Fibroblast of villous mesenchyme (primary cell): ENCODE measurements around the gene AP1G1. TPM values are rescaled to one million over a fixed set of nuclear protein-coding genes. Genes with fewer than 3 reads are reported as not detected.

Source experiments
- DNase-seq: peaks from one replicate; pipeline ENCODE4 v3.0.0-alpha.2; 2010; ENCODE audit warnings: low read depth
- H3K4me3 ChIP-seq: 2 replicates; pipeline ENCODE4 v1.5.1; 2011; ENCODE audit warnings: low read depth, mild to moderate bottlenecking, low read length
- total RNA-seq: library from RNA; depleted of rRNA; stranded (reverse); fragments of >200 nt; gene quantifications from 2 replicates; pipeline ENCODE4 v1.2.3, GENCODE V29; 2012
- TF ChIP-seq, protein P1 (sequence below): IDR thresholded peaks from 2 replicates; pipeline ENCODE4 v1.5.1; 2012; ENCODE audit warnings: low read depth, mild to moderate bottlenecking, low read length; ENCODE audit not compliant: insufficient read depth

The AP1G1 gene
- total RNA-seq, 1 donor = 117 TPM

DNA sequence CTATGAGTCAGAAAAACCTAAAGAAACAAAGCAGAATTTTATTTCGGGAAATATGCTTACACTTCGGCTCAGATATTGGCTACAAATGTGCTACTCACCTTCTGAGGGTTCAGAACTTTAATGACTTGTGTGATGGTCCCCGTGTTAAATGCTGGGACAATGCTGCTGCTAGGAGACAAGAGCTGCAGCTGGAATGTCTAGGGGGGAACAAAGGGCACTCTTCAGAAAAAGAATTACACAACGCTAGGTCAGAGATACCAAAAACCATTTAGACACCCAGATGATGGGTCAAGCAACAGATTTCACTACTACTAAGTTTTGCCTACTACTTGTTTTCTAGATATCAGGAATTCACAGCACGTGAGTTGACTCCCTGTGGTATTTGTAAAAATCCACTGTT, 74.1 kb downstream of the AP1G1 start:
- TF ChIP-seq, protein P1, sequence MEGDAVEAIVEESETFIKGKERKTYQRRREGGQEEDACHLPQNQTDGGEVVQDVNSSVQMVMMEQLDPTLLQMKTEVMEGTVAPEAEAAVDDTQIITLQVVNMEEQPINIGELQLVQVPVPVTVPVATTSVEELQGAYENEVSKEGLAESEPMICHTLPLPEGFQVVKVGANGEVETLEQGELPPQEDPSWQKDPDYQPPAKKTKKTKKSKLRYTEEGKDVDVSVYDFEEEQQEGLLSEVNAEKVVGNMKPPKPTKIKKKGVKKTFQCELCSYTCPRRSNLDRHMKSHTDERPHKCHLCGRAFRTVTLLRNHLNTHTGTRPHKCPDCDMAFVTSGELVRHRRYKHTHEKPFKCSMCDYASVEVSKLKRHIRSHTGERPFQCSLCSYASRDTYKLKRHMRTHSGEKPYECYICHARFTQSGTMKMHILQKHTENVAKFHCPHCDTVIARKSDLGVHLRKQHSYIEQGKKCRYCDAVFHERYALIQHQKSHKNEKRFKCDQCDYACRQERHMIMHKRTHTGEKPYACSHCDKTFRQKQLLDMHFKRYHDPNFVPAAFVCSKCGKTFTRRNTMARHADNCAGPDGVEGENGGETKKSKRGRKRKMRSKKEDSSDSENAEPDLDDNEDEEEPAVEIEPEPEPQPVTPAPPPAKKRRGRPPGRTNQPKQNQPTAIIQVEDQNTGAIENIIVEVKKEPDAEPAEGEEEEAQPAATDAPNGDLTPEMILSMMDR = no peak
- DNase-seq = no peak
- H3K4me3 ChIP-seq = no peak overlapping the region

DNA sequence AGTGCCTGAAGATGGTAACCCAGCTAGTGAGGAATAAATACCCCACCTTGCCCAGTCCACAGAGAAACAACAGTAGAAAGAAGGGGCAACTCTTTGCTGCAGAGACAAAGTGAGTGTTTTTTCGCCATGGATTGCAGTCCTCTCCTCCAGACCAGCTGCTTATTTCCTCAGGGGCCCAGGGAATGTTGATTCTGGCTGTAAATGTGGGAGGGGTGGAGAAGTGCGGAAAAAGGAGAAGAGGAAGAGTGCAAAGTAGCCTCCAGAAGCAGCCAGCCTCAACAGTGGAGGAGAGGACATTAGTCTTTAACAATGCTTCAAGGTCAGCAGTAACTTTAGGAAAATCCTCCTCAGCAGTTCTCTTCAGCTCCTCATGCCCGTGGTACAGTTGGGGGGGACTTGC, 76.0 kb downstream of the AP1G1 start:
- no peak overlapping the region for H3K4me3 ChIP-seq
- DNase-seq = no peak
- TF ChIP-seq, protein P1 = no peak

DNA sequence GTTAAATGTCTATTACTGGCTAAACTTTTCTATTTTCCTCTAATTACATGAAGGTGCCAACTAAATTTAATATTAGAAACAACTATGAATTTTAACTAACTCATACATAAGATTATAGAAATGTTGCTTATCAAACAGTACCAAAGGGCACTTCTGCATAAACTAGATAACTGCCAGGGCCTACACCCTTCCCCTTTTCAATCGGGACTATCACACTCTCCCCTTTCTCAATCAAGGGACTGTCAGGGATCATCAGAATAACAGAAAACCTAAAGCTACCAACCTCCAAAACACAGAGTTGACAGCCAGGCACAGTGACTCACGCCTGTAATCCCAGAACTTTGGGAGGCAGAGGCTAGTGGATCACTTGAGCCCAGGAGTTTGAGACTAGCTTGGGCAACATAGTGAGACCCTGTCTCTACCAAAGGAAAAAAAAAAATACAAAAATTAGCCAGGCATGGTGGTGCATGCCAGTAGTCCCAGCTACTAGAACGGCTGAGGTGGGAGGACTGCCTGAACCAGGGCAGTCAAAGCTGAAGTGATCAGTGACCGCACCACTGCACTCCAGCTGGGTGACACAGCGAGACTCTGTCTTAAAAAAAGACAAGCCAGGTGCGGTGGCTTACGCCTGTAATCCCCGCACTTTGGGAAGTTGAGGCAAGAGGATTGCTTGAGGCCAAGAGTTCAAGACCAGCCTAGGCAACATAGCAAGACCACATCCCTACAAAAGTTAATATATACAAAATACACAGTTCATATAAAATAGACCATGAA, 80.9 kb downstream of the AP1G1 start:
- no peak for DNase-seq
- no peak overlapping the region for H3K4me3 ChIP-seq
- TF ChIP-seq, protein P1 = no peak

DNA sequence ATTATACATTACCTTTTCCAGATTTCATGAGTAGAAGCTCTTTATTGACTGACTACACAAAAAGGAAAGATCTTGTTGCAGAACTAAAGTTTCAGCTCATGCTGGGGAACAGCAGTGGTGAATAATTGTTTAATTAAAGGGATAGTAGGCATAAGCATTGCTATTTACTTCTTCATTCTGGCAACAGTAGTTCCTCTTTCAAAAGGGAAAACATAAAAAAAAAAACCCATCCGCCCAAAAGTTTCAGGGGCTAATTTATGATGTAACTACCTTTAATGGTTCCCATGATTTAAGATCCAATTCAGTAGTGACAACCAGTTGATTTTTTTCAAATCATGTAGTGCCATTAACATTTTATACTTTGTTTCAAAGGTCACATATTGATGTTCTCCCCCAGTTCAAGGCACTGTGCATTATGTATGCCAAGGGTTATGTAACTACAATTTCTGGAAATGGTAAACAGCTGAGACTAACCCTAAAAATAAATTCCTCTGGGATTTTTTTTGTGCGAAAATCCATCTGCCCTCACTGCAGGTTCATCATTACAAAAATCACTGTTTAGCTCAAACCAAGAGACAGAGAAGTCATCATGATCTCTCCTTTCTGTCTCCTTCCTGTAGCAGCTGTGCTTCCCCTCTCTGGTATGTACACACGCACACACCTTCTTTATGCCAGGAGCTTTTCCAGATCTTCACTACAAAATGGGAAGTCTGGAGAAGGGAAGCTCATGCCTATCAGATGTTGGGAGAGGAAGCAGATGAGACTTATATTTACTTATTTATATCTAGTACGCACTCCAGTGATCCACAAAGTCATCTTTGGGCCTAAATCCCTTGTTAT, 81.9 kb downstream of the AP1G1 start:
- peak; percentile 4 for DNase-seq
- H3K4me3 ChIP-seq = no peak overlapping the region
- TF ChIP-seq, protein P1 = no peak

DNA sequence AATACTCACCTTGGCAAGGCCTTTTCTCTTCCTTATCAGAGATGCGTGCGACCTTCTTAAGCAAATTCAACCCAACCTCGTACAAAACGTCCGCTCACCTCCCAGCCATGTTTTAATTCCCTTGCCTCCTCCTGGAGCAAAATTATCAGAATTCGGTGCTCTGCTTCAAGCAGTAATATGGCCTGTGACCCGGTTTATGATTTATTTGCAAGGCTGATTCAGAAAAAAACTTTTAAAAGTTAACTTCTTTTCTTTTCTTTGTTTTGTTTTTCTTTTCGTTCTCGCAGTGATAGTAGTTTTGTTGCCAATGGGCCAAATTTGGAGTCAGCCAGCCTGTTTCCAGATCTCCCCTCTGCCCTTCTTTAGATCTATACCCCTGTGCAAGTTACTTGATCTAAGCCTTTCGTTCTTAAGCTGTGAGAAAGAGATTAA, 84.3 kb downstream of the AP1G1 start, which contains the start of gene PHLPP2:
TSS of gene PHLPP2 (minus strand) at position 382 of the 432 bp plus-strand sequence. CDS start 9,906 bp downstream, outside the sequence.
- DNase-seq = peak; percentile 6
- TF ChIP-seq, protein P1 = no peak
- H3K4me3 ChIP-seq = peak within 1 kb of the TSS; percentile 88

DNA sequence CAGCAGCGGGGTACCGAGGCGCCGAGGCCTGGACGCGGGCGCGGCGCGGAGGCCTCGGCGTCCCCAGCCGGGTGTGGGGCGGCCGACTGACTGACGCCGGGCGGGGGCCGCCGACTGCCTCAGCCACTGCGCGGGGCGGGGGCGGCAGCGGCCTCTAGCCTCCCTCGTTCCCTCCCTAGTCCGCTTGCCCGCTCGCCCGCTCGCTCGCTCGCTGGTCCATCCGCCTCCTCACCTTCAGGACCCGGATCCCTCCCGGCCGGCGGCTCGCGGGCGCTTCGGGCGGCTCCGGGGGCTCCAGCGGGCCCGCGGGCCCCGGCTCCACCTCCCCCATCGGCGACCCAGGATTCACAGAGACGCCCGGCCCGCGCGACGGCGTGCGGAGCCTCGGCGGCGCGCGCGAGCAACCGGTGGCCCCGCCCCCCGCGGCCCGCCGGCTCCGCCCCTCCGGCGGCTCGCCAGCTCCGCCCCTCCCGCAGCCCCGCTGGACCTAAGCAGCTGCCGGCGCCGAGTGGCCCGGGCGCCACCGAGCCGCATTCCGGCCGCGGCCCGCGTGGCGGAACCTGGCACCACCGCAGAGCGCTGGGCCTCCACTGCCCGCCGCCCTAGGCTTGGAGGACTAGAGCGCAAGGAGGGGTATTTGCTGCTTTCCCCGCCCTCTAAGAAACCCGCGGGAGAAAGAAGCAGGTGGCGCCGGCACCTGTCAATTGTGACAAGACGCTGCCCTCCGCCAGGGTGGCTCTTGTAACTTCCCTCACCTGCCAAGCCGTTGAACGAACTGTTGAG, 84.9 kb downstream of the AP1G1 start:
- DNase-seq = peak; percentile 64
- peak overlapping the region; percentile 88 for H3K4me3 ChIP-seq
- TF ChIP-seq, protein P1 = no peak
